NCI-H2107 (cell line): ENCODE data around the gene RAC2.
"Not testable (repeated sequence)": the region's sequence is repeated elsewhere in the genome, so short reads cannot be mapped to it uniquely, and the experiment has no call there.

Experiments
- DNase-seq: peaks from one replicate; lab custom pipeline; 2025; lab: John Stamatoyannopoulos, UW

RAC2 gene

DNA sequence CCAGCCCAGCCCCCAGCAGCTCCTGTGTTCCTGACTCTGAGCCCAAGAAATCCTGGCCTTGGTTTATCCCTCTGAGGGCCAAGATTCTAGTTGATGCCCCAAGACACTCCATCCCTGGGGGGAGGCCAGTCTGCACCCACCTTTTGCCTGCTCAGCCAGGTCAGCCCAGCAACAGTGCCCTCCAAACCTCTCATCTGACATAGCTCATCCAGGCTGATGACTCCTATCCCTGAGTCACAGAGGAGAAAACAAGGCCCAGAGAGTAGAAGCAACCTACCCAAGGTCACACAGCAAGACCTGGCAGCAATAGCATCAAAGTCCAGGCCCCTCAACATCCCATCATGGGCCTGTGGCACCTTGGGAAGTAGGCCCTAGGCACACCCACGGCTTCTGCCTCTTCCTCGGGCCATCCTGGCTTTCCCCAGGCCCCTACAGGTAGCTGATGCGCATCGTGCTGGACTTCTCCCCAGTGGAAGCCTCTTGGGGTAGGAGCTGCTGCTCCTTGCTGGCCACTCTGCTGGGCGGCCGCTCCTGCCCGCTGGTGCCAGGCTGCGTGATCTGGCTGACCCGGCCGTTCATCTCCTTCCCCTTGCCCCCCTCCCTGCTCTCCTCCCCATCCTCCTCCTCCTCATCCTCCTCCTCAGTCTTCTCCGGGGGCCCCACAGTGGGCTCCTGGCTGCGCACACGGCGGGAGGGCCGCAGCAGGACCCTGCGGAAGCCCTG is 37.8 kb downstream of the RAC2 start:
- no peak for DNase-seq

DNA sequence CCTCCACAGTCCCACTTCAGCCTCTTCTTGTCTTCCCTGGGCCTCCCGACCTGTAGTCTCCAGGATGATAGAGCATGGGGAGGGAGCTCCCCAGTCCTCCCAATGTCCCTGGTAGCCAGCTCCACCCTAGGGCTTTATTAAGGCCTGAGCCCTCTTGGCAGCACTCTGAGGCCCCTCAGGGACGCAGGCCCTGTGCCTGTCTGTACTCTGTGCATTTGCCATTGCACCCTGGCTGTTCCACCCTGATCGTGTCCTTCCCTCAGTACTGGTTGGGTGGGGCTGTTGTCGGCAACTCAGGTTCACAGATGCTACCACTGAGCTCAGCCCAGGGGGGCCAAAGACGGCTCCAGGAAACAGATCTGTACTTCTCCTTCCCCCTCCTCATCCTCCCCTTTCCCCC is 39.0 kb downstream of the RAC2 start:
- no peak for DNase-seq

GRCh38 chr22:37204045-37204655 is 39.9 kb downstream of the RAC2 start:
- DNase-seq, result no peak

DNA sequence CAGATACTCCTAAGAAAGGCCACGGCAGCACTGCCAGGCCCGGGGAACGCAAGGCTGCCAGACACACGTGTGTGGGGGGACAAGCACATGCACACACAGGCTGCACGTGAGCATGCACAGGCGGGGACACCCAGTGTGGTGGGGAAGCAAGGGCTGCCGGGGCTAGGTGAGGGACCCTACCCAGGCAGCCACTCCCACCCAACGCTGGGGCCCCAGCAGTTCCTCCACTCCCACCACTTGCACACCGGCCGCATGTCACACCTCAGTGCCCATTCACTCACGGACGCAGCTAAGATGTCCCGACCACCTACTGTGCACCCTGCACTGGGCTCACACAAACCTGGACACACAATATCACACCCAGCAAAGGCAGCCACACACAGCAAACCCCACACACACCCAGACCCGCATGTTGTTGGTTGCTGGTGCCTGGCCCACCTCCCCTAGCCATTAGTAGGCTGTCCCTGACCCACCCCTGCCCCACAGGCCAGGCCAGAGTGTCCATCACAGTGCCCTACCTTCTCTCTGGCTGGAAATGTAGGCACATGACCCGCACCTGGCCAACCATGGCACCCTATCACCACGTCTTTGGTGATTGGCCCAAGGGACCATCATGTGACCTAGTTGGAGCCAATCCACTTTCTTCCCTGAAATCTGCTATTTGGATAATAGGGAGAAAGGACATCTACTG is 40.6 kb downstream of the RAC2 start:
- DNase-seq, result no peak

GRCh38 chr22:37202716-37203115 is 41.4 kb downstream of the RAC2 start:
- DNase-seq, result no peak

DNA sequence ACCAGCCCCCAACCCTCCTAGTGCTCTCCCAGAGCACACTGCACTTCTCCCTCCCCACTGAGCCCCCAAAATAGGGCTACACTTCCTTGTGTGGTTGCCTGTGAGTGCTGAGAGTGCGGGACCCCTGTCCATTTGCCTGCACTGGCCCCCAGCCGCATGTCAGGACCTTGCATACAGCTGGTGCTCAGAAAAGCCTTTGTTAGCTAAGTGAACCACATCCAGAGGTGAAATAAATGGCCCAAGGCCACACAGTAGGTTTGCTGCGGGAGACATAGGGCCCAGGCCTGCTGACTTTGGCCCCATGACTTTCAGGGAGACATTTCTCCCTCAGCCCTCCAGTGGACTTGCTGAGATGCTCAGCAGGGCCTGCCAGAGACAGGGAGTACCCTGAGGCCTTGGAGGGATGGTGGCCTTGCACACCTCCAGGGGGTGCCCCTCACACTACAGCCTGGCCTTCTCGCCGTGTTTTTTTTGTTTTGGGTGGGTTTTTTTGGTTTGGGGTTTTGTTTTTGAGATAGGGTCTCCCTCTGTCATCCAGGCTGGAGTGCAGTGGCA is 42.0 kb downstream of the RAC2 start:
- DNase-seq, result no peak

DNA sequence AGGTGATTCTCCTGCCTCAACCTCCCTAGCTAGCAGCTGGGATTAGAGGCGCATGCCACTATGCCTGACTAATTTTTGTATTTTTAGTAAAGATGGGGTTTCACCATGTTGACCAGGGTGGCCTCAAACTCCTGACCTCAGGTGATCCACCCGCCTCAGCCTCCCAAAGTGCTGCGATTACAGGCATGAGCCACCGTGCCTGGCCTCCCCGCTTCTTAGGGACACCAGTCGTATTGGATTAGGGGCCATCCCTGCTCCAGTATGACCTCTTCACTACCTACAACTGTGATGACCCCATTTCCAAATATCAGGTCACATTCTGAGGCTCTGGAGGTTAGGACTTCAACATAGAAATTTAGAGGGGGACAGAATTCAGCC is 42.6 kb downstream of the RAC2 start:
- DNase-seq, result not testable (repeated sequence)

GRCh38 chr22:37199760-37200108 is 44.3 kb downstream of the RAC2 start:
- no peak for DNase-seq

- DNase-seq, result peak; percentile 81
Observed at GRCh38 chr22:37199103-37199759, 44.8 kb downstream of the RAC2 start.

- no peak for DNase-seq
Observed at GRCh38 chr22:37198258-37199102, 45.6 kb downstream of the RAC2 start.

- DNase-seq, result no peak
Observed at GRCh38 chr22:37197451-37198257, 46.4 kb downstream of the RAC2 start.

DNA sequence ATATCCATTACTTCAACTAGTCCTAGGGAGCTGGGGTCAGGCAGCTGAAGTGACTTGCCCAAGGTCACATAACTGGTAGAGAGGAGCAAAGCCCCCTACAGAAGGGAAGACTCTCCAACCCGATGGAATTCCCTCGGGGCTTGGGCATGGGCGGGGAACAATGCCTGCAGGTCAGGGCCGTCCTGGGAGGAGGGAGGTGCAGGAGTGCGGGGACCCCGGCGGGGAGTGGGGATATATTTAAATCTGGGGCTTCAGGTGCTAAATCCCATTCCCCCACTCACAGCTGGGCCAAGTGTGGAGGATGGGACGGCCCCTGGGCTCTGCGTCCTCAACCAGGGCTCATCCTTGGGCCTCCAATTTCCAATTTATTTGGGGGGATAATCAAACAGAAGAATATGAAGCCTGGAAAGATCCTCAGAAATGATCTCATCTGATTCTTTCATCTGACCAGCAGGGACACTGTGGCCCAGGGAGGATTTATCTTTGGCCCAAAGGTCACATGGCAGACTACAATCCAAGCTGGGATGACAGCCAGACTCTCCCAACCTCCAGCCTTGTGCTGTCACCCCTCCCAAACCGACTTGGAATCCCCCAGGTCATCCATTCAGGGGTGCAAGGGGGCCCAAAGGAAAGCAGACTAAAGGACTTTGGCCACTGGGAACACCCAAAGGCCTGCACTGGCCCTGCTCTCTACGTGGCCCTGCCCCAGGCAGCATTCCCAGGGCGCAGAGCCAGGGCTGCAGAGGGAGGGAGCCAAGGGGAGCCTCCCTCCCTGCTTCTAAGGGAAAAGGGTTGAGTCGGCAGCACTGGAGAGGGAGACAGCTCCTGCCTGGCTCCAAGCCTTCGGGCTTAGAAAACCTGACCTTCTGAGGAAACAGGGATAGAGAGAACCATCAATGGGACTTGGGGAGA is 47.3 kb downstream of the RAC2 start:
- no peak for DNase-seq

GRCh38 chr22:37195921-37196320 is 48.1 kb downstream of the RAC2 start:
- no peak for DNase-seq

- no peak for DNase-seq
Observed at GRCh38 chr22:37194750-37195149, 49.3 kb downstream of the RAC2 start.

DNA sequence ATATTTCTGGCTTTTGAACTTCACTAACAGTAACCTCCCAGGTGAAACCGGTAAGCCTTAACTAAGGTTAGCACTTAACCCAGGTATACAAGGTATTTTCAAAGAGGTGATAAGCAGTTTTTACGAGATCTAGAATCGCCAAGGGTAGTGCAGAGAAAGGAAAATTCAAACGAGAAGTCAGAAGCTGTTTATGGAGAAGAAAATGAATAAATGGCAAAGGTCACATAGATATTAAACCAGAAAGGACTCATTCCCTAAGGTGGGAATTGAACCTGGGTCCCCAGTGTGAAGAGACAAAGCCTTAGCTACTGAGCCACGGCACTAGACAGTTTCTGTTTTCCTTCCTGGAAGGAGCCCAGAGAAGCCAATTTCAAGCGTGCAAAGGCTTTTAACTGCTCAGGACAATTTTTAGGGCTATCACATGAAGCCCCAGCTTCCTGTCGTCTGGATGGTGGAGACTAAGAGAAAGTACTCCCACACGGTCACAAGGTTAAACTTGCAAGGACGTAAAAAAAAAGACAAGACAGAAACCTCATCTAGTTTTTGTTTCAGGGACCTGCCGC is 50.4 kb downstream of the RAC2 start:
- no peak for DNase-seq

DNA sequence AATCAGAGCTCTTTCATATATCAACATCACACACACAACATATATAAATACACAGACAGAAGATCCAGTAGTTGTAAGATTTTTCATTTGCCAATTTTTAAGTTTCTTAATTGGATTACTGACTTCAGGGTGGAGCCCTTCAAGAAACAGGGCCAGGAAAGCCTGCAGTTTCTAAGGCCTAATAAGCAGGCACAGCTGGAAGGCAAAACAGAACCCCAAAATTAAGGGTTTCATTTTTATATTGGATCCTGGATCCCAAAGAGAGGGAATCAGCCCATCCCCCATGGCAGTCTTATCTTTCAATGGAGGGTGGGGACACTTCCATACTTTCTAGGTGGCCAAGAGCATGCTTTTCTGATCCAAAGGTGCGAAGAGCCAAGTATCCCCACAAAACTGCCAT is 51.3 kb downstream of the RAC2 start:
- no peak for DNase-seq

- DNase-seq, result no peak
Observed at GRCh38 chr22:37192204-37192603, 51.9 kb downstream of the RAC2 start.

GRCh38 chr22:37190262-37190780 is 53.7 kb downstream of the RAC2 start:
- DNase-seq, result no peak

- DNase-seq, result no peak
Observed at GRCh38 chr22:37188901-37189466, 55.1 kb downstream of the RAC2 start.
